Measurements from ENCODE around the gene NPC1. TPM values are rescaled to one million over a fixed set of nuclear protein-coding genes. Genes with fewer than 3 reads are reported as not detected.

NPC1 gene
- polyA plus RNA-seq, 2 of the 4 experiments (the other 2 are of a cell fraction), result 42.5 to 61.4 TPM

DNA sequence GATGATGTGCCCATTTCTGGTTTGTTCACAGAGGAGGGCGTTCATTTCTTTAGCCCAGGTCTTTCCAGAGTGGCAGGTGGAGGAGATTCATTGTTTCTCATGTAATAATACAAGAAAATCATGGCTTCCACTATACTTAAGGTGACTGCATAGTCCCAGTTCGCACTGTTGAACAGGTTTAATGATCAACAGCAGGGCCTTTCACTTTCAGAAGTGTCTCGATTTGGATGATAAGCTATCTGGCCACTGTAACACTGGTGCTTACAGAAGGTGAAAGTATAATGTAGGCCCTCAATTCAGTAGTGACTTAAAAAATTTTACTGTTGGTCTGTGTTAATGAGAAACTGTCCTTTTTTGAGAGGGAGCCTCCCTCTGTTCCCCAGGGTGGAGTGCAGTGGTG is 81.6 kb downstream of the NPC1 start:
- Histone ChIP-seq H3K27ac (peak overlapping the region in 1 of 2 experiments; percentile 90; a peak in 1 of 6 replicates), H3K9me3 (no peaks in the 10 kb centered on the region), H3K4me2 (peak overlapping the region; percentile 95), H3K4me1 (peaks cover 10% of the 10 kb centered on the region), H3K4me3 (peak overlapping the region; percentile 71)
- ChIA-PET CTCF (interaction anchor here (0.8 to 3.1 kb wide), 7 partner anchors 11 to 473 kb away, joined by 3 to 18 read pairs (median 4); no protein-coding TSS in a partner anchor), POLR2A (no interaction called here)
- TF ChIP-seq JUNB (IDR thresholded peaks at IDR 0.05) (no peak), TFCP2L1 (CRISPR knock-in tag; IDR thresholded peaks at IDR 0.05) (no peak), HOXB5 (CRISPR knock-in tag; IDR thresholded peaks at IDR 0.05) (no peak), MAZ (IDR thresholded peaks at IDR 0.05; ENCODE audit: borderline replicate concordance, low read depth, low read length) (no peak), KDM1A (IDR thresholded peaks at IDR 0.05; ENCODE audit: low read depth) (no peak), GATA3 (IDR thresholded peaks at IDR 0.05; ENCODE audit: borderline replicate concordance) (no peak), JUN (IDR thresholded peaks at IDR 0.05) (no peak), NR3C1 (IDR thresholded peaks at IDR 0.05) (no peak), RCOR1 (IDR thresholded peaks at IDR 0.05; ENCODE audit: low read depth, low read length) (no peak), RARB (CRISPR knock-in tag; IDR thresholded peaks at IDR 0.05) (no peak), SMC3 (IDR thresholded peaks at IDR 0.05) (no peak), CHD2 (IDR thresholded peaks at IDR 0.05; ENCODE audit: low read length, partially characterized antibody) (no peak), RAD21 (conservative IDR thresholded peaks at IDR 0.05 in 1 of 2, IDR thresholded peaks at IDR 0.05 in 1 of 2) (no peak), ATOH8 (CRISPR knock-in tag; IDR thresholded peaks at IDR 0.05; ENCODE audit: low read depth) (no peak), CBX2 (IDR thresholded peaks at IDR 0.05; ENCODE audit: borderline replicate concordance, low read depth) (no peak), FOSL2 (IDR thresholded peaks at IDR 0.05) (no peak), FOSL2 (CRISPR knock-in tag; IDR thresholded peaks at IDR 0.05) (no peak), HEYL (CRISPR knock-in tag; IDR thresholded peaks at IDR 0.05) (no peak), HES2 (IDR thresholded peaks at IDR 0.05) (no peak)
- TF ChIP-seq, protein P1, sequence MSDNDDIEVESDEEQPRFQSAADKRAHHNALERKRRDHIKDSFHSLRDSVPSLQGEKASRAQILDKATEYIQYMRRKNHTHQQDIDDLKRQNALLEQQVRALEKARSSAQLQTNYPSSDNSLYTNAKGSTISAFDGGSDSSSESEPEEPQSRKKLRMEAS (IDR thresholded peaks at IDR 0.05), result no peak
- FAIRE-seq (no peak), DNase-seq (ENCODE audit: low read depth in 1 of 2, low spot score in 1 of 2) (no peak), ATAC-seq (no peak)
- 82% methylated on average over 3 of the region's 3 CpGs for WGBS (ENCODE audit: missing lambda C conversion rate)

- FAIRE-seq (no peak), DNase-seq (ENCODE audit: low read depth in 1 of 2, low spot score in 1 of 2) (no peak), ATAC-seq (no peak)
- Histone ChIP-seq H3K4me2 (peak overlapping the region; percentile 95), H3K27ac (peak overlapping the region; percentile 60 to 90), H3K4me3 (peak overlapping the region; percentile 71), H3K4me1 (peaks cover 10% of the 10 kb centered on the region), H3K9me3 (no peaks in the 10 kb centered on the region)
- POLR2A ChIA-PET, result no interaction called here
- WGBS (ENCODE audit: missing lambda C conversion rate), result 5% methylated on average over 21 of the region's 21 CpGs
- TF ChIP-seq EP300 (IDR thresholded peaks at IDR 0.05) (no peak), SREBF2 (IDR thresholded peaks at IDR 0.05) (no peak), RCOR1 (IDR thresholded peaks at IDR 0.05; ENCODE audit: low read depth, low read length) (no peak), CHD4 (IDR thresholded peaks at IDR 0.05; ENCODE audit: borderline replicate concordance) (no peak), CEBPB (IDR thresholded peaks at IDR 0.05) (no peak), FOXS1 (CRISPR knock-in tag; IDR thresholded peaks at IDR 0.05) (no peak), PHF8 (IDR thresholded peaks at IDR 0.05; ENCODE audit: borderline replicate concordance, low read depth) (no peak), SMC3 (IDR thresholded peaks at IDR 0.05) (no peak), TP53 (CRISPR knock-in tag; IDR thresholded peaks at IDR 0.05) (no peak), HOXB5 (CRISPR knock-in tag; IDR thresholded peaks at IDR 0.05) (no peak), PBX3 (IDR thresholded peaks at IDR 0.05) (no peak), HDAC2 (IDR thresholded peaks at IDR 0.05) (no peak), MAFK (IDR thresholded peaks at IDR 0.05; ENCODE audit: partially characterized antibody) (no peak), BHLHE40 (IDR thresholded peaks at IDR 0.05; ENCODE audit: low read depth, low read length) (no peak), RARB (CRISPR knock-in tag; IDR thresholded peaks at IDR 0.05) (no peak), RNF2 (IDR thresholded peaks at IDR 0.05; ENCODE audit: borderline replicate concordance, low read depth) (no peak), GATA3 (IDR thresholded peaks at IDR 0.05; ENCODE audit: borderline replicate concordance) (no peak)
- TF ChIP-seq, protein P1 (IDR thresholded peaks at IDR 0.05), result no peak
- CTCF ChIA-PET, result interaction anchor here (3.1 kb wide), 1 partner anchor 12 kb away, joined by 18 read pairs; no protein-coding TSS in a partner anchor
These were observed 82.4 kb downstream of the NPC1 start for GRCh38 chr18:23503963-23504344.

Measured in A549 (cell line).